CD14-positive monocyte (primary cell): Measurements from ENCODE around the gene TSPAN5. TPM values are rescaled to one million over a fixed set of nuclear protein-coding genes. Genes with fewer than 3 reads are reported as not detected.

Experiments
- DNase-seq, 3 donors: peaks; one replicate each; pipeline ENCODE4 v3.0.0-alpha.2; 2011 to 2022
- H2AFZ ChIP-seq: 2 replicates; pipeline ENCODE4 v1.6.0; 2012; ENCODE audit warnings: mild to moderate bottlenecking, low read depth, low read length, inconsistent platforms; ENCODE audit not compliant: insufficient read depth, poor library complexity, severe bottlenecking
- H3K27ac ChIP-seq, 2 donors: 1 replicate in 1 of 2; 2 replicates in 1 of 2; pipeline ENCODE4 v1.5.1; 2012 to 2013; ENCODE audit warnings: low read length in 2 of 2, control low read depth in 1 of 2, inconsistent platforms in 1 of 2, low read depth in 1 of 2, mild to moderate bottlenecking in 1 of 2
- H3K27me3 ChIP-seq, 2 donors: one replicate each; pipeline versions ENCODE4 v1.6.0 to v1.6.1; 2011 to 2013; ENCODE audit warnings: low read length in 2 of 2; ENCODE audit not compliant: control insufficient read depth in 2 of 2, insufficient read depth in 2 of 2
- H3K36me3 ChIP-seq, 2 donors: replicated peaks in 1 of 2; 1 replicate in 1 of 2; 2 replicates in 1 of 2; pipeline versions ENCODE4 v1.5.1 to v1.6.1; 2012 to 2013; ENCODE audit warnings: low read length in 2 of 2, control low read depth in 1 of 2, inconsistent platforms in 1 of 2, mild to moderate bottlenecking in 1 of 2; ENCODE audit not compliant: insufficient read depth in 2 of 2, control insufficient read depth in 1 of 2
- H3K4me1 ChIP-seq, 2 donors: 1 replicate in 1 of 2; 2 replicates in 1 of 2; pipeline versions ENCODE4 v1.5.1 to v1.6.1; 2012 to 2013; ENCODE audit warnings: low read length in 2 of 2, control low read depth in 1 of 2, inconsistent platforms in 1 of 2, mild to moderate bottlenecking in 1 of 2, moderate library complexity in 1 of 2; ENCODE audit not compliant: insufficient read depth in 2 of 2, control insufficient read depth in 1 of 2
- H3K4me2 ChIP-seq: replicated peaks from 2 replicates; pipeline ENCODE3; 2012; ENCODE audit warnings: low read length, moderate library complexity, mild to moderate bottlenecking; ENCODE audit not compliant: poor library complexity, severe bottlenecking; ENCODE audit errors: extremely low read depth
- H3K4me3 ChIP-seq, 3 experiments: fragments of 200-600 bp in 1 of 3; sonication (generic) in 1 of 3; replicated peaks in 1 of 3; 1 replicate in 2 of 3; 2 replicates in 1 of 3; pipeline ENCODE4 v1.5.1; 2011 to 2013; ENCODE audit warnings: low read length in 3 of 3, mild to moderate bottlenecking in 3 of 3, control low read depth in 2 of 3, low read depth in 2 of 3, inconsistent platforms in 1 of 3, moderate library complexity in 1 of 3
- H3K79me2 ChIP-seq: 2 replicates; pipeline ENCODE4 v1.6.0; 2012; ENCODE audit warnings: mild to moderate bottlenecking, control low read depth, inconsistent platforms, low read length, moderate library complexity; ENCODE audit not compliant: insufficient read depth
- H3K9ac ChIP-seq: 2 replicates; pipeline ENCODE4 v1.6.0; 2017; ENCODE audit warnings: low read length, mild to moderate bottlenecking; ENCODE audit not compliant: insufficient read depth, poor library complexity, severe bottlenecking
- H3K9me3 ChIP-seq, 2 donors: replicated peaks in 1 of 2; 1 replicate in 1 of 2; 2 replicates in 1 of 2; pipeline versions ENCODE4 v1.5.1 to v1.6.1; 2012 to 2013; ENCODE audit warnings: low read length in 2 of 2, control low read depth in 1 of 2; ENCODE audit not compliant: control insufficient read depth in 1 of 2, insufficient read depth in 1 of 2
- H4K20me1 ChIP-seq: 2 replicates; pipeline ENCODE4 v1.6.0; 2012; ENCODE audit warnings: mild to moderate bottlenecking, low read length, control low read depth, moderate library complexity; ENCODE audit not compliant: insufficient read depth
- H3K27ac Mint-ChIP-seq, 7 donors: one replicate each; pipeline ENCODE4 v1.8.0; 2020; ENCODE audit warnings: mild to moderate bottlenecking in 7 of 7, mixed read lengths in 7 of 7, moderate library complexity in 6 of 7, inconsistent platforms in 2 of 7
- H3K27me3 Mint-ChIP-seq, 3 donors: one replicate each; pipeline ENCODE4 v1.8.0; 2021 to 2022; ENCODE audit warnings: low read depth in 3 of 3, mild to moderate bottlenecking in 3 of 3, mixed read lengths in 3 of 3, moderate library complexity in 3 of 3, inconsistent platforms in 1 of 3
- H3K36me3 Mint-ChIP-seq, 2 donors: one replicate each; pipeline ENCODE4 v1.8.0; 2020; ENCODE audit warnings: mixed read lengths in 2 of 2, inconsistent platforms in 1 of 2, mild to moderate bottlenecking in 1 of 2
- H3K4me1 Mint-ChIP-seq: one replicate; pipeline ENCODE4 v1.8.0; 2020; ENCODE audit warnings: mild to moderate bottlenecking, mixed read lengths
- H3K4me3 Mint-ChIP-seq, 2 donors: one replicate each; pipeline ENCODE4 v1.8.0; 2020; ENCODE audit warnings: mild to moderate bottlenecking in 2 of 2, mixed read lengths in 2 of 2, moderate library complexity in 1 of 2
- H3K9me3 Mint-ChIP-seq, 7 donors: one replicate each; pipeline ENCODE4 v1.8.0; 2020 to 2022; ENCODE audit warnings: mixed read lengths in 7 of 7, mild to moderate bottlenecking in 6 of 7, moderate library complexity in 6 of 7, inconsistent platforms in 2 of 7
- CTCF ChIP-seq: fragments of 200-600 bp; IDR thresholded peaks from one replicate; pipeline ENCODE4 v1.8.0; 2022; ENCODE audit warnings: antibody characterized with exemption, mild to moderate bottlenecking
- WGBS: methylation state at CpG from one replicate; pipeline ENCODE4 v1.1.5; 2013; ENCODE audit warnings: missing lambda C conversion rate; ENCODE audit not compliant: insufficient coverage; 5-methylcytosine and 5-hydroxymethylcytosine counted together
- intact Hi-C, 2 donors: fragments of 100-400 bp; cut with micrococcal nuclease; formaldehyde crosslinking; loops; one replicate each; pipeline versions ENCODE4 v1.15.0 to v1.15.1; 2023
- polyA plus RNA-seq, 3 donors: library from polyadenylated mRNA; depleted of rRNA in 1 of 3; unstranded in 2 of 3; stranded (reverse) in 1 of 3; fragments of 300-500 nt in 2 of 3; fragments of >200 nt in 1 of 3; fragmentation: Illumina TruSeq in 2 of 3; gene quantifications; 1 replicate in 2 of 3; 2 replicates in 1 of 3; pipeline ENCODE4 v1.2.3, GENCODE V29; 2012 to 2021

The TSPAN5 gene
- polyA plus RNA-seq, 3 donors, result 0.09 to 1.1 (median 0.13) TPM

- Mint-ChIP-seq H3K27ac (no peak overlapping the region), H3K36me3 (no peaks in the 10 kb centered on the region), H3K4me1 (no peaks in the 10 kb centered on the region), H3K27me3 (peaks cover 0 to 3% (median 1%) of the 10 kb centered on the region in 3 donors), H3K4me3 (no peak overlapping the region), H3K9me3 (peaks cover 0 to 7% (median 3%) of the 10 kb centered on the region in 7 donors)
- Histone ChIP-seq H3K27me3 (no peaks in the 10 kb centered on the region), H3K4me3 (no peak overlapping the region), H3K9me3 (no peaks in the 10 kb centered on the region), H3K27ac (no peak overlapping the region), H2AFZ (no peak overlapping the region), H3K79me2 (no peaks in the 10 kb centered on the region), H3K4me1 (no peaks in the 10 kb centered on the region), H3K36me3 (no peaks in the 10 kb centered on the region), H4K20me1 (no peaks in the 10 kb centered on the region), H3K4me2 (no peak overlapping the region), H3K9ac (no peak overlapping the region)
- WGBS, result no CpG with 5 or more reads among the region's 3 CpGs
- no peak for DNase-seq
- no peak for TF ChIP-seq CTCF
- intact Hi-C loops, result no loop called here
Measured at GRCh38 chr4:98686043-98686707, 27.8 kb upstream of the TSPAN5 start.

- Mint-ChIP-seq H3K36me3 (no peaks in the 10 kb centered on the region), H3K27ac (no peak overlapping the region), H3K4me3 (no peak overlapping the region), H3K4me1 (no peaks in the 10 kb centered on the region), H3K9me3 (peaks cover 0 to 3% (median 3%) of the 10 kb centered on the region in 7 donors), H3K27me3 (peaks cover 0 to 3% (median 1%) of the 10 kb centered on the region in 3 donors)
- H2AFZ ChIP-seq, result no peak overlapping the region
- TF ChIP-seq CTCF, result no peak
- no peaks in the 10 kb centered on the region for H3K27me3 ChIP-seq
- no peak overlapping the region for H3K4me3 ChIP-seq
- H3K4me2 ChIP-seq, result no peak overlapping the region
- DNase-seq, result no peak
- H3K36me3 ChIP-seq, result no peaks in the 10 kb centered on the region
- no peak overlapping the region for H3K9ac ChIP-seq
- no peaks in the 10 kb centered on the region for H3K4me1 ChIP-seq
- no CpG with 5 or more reads among the region's 8 CpGs for WGBS
- H3K9me3 ChIP-seq, result no peaks in the 10 kb centered on the region
- intact Hi-C loops, result no loop called here
- no peaks in the 10 kb centered on the region for H3K79me2 ChIP-seq
- H4K20me1 ChIP-seq, result no peaks in the 10 kb centered on the region
- H3K27ac ChIP-seq, result no peak overlapping the region
Measured at GRCh38 chr4:98685225-98686042, 27.0 kb upstream of the TSPAN5 start.
